Effector memory CD8-positive, alpha-beta T cell (primary cell): ENCODE results near the gene B3GALT5.

Source experiments
- ATAC-seq: fragments of 150-1000 bp; cut with Tn5 transposase; replicated peaks from 2 replicates; pipeline ENCODE4 v1.10.0; 2021; ENCODE audit warnings: mild to moderate bottlenecking, moderate library complexity
- DNase-seq, 3 experiments: peaks; one replicate each; pipeline ENCODE4 v3.0.0; 2021
- H3K27ac Mint-ChIP-seq, 2 donors: one replicate each; pipeline ENCODE4 v1.8.0; 2022; ENCODE audit warnings: mild to moderate bottlenecking in 2 of 2, mixed read lengths in 2 of 2, moderate library complexity in 2 of 2
- H3K27me3 Mint-ChIP-seq, 2 donors: one replicate each; pipeline ENCODE4 v1.8.0; 2022; ENCODE audit warnings: mixed read lengths in 2 of 2
- H3K36me3 Mint-ChIP-seq: one replicate; pipeline ENCODE4 v1.8.0; 2022; ENCODE audit warnings: mild to moderate bottlenecking, moderate library complexity, mixed read lengths; ENCODE audit not compliant: insufficient read depth
- H3K4me1 Mint-ChIP-seq, 2 donors: one replicate each; pipeline ENCODE4 v1.8.0; 2022; ENCODE audit warnings: low read depth in 2 of 2, mixed read lengths in 2 of 2
- H3K4me3 Mint-ChIP-seq, 2 donors: one replicate each; pipeline ENCODE4 v1.8.0; 2022; ENCODE audit warnings: mild to moderate bottlenecking in 2 of 2, mixed read lengths in 2 of 2, moderate library complexity in 2 of 2
- H3K9me3 Mint-ChIP-seq, 2 donors: one replicate each; pipeline ENCODE4 v1.8.0; 2022; ENCODE audit warnings: mixed read lengths in 2 of 2

B3GALT5 gene

DNA sequence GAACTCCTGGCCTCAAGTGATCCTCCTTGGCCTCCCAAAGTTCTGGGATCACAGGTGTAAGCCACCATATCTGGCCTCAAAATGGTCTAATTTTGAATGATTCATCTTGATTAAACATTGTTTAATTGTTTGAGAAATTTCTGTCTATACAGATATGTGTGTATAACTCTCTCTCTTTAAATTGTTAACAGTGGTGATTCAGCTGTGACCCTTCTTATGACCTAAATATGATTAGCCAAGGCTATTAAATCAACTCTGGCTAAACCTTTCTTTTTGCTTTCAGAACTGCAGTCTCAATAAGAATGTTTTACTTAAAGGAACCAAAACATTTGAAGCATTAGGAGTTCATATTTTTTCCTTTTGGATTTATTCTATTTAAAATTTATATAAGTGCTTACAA, 19.2 kb upstream of the B3GALT5 start:
- Mint-ChIP-seq H3K27me3 (peaks cover 6% of the 10 kb centered on the region in 2 donors), H3K36me3 (no peaks in the 10 kb centered on the region), H3K27ac (no peak overlapping the region), H3K4me1 (no peaks in the 10 kb centered on the region), H3K4me3 (no peak overlapping the region), H3K9me3 (peaks cover 0 to 5% of the 10 kb centered on the region in 2 donors)
- DNase-seq, result no peak
- no peak for ATAC-seq

DNA sequence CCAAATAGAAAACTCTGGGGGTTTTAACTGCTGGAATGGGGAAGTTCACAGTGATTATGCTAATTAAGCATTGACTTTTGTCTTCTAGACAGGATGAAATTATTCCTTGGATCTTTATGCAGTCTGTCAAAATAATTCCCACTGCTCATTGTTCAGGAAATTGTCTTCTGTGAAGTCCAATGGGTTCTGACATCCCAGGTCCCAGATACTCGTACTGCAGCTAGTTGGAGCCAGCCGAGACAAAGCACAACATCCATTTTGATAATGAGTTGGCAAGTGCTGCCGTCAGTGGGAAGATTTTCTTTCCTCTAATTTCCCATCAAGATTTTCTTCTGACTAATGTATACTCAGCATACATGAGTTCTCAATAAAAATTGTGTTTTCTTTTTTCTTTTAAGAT, 17.3 kb upstream of the B3GALT5 start:
- ATAC-seq, result no peak

DNA sequence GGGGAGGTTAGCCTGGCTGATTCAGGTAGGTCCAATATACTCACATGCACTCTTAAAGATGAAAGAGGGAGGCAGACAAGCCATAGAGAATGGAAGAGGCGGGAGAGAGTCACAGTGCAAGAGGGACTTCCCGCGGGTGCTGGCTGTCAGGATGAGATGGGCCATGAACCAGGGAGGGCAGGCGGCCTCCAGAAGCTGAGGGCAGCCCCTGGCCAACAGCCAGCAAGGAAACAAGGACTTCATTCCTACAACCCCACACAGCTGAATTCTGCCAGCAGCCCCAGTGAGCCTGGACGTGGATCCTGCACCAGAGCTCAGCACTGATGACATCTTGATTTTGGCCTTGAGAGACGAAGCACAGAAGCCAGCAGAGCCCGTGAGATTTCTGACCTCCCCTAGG, 15.1 kb upstream of the B3GALT5 start:
- ATAC-seq (no peak), DNase-seq (no peak)
- Mint-ChIP-seq H3K4me1 (no peaks in the 10 kb centered on the region), H3K27me3 (peaks cover 0 to 22% of the 10 kb centered on the region in 2 donors), H3K36me3 (no peaks in the 10 kb centered on the region), H3K4me3 (no peak overlapping the region), H3K27ac (no peak overlapping the region), H3K9me3 (no peaks in the 10 kb centered on the region)

More for the DNA sequence above, 17.3 kb upstream of the B3GALT5 start:
- no peaks in the 10 kb centered on the region for H3K9me3 Mint-ChIP-seq
- peaks cover 0 to 10% of the 10 kb centered on the region in 2 donors for H3K27me3 Mint-ChIP-seq
- no peak for DNase-seq
- no peaks in the 10 kb centered on the region for H3K4me1 Mint-ChIP-seq
- H3K4me3 Mint-ChIP-seq, result no peak overlapping the region
- no peak overlapping the region for H3K27ac Mint-ChIP-seq
- no peaks in the 10 kb centered on the region for H3K36me3 Mint-ChIP-seq

DNA sequence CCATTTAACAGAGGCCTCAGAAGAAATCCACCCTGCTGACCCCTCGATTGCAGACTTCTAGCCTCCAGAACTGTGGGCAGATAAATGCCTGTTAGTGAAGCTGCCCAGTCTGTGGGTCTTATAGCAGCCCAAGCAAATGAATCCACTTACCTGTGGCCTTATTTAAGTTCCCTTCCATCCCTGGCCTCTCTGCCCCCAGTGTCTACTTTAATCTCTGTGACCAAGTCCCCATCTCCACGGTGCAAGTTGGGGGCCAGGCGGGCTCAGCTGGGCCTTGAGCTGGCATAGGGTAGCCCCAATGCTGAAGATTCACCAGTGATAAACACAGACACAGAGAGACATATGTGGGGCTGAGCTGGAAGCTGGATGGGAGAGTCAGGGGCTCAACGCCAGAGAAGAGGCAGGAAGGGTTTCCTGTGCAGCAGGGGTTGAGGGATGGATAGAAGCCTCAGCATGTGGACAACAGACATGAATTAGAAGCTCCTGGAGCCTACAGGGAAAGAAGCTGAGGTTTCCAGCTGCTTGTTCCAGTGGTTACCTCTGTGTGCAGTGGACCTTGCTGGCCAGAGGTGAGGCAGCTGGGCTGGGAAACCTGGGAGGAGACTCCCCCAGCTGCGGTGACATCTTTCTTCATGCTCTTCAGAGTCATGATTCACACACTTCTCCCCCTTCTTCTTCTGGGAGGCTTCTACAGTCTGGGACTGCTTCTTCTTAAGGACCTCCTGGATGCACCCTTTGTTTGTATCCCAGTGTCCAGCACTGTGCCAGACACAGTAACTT, 13.4 kb upstream of the B3GALT5 start:
- Mint-ChIP-seq H3K36me3 (no peaks in the 10 kb centered on the region), H3K4me1 (no peaks in the 10 kb centered on the region), H3K9me3 (no peaks in the 10 kb centered on the region), H3K27me3 (peaks cover 0 to 22% of the 10 kb centered on the region in 2 donors), H3K27ac (no peak overlapping the region), H3K4me3 (no peak overlapping the region)
- ATAC-seq, result no peak
- DNase-seq, result no peak

DNA sequence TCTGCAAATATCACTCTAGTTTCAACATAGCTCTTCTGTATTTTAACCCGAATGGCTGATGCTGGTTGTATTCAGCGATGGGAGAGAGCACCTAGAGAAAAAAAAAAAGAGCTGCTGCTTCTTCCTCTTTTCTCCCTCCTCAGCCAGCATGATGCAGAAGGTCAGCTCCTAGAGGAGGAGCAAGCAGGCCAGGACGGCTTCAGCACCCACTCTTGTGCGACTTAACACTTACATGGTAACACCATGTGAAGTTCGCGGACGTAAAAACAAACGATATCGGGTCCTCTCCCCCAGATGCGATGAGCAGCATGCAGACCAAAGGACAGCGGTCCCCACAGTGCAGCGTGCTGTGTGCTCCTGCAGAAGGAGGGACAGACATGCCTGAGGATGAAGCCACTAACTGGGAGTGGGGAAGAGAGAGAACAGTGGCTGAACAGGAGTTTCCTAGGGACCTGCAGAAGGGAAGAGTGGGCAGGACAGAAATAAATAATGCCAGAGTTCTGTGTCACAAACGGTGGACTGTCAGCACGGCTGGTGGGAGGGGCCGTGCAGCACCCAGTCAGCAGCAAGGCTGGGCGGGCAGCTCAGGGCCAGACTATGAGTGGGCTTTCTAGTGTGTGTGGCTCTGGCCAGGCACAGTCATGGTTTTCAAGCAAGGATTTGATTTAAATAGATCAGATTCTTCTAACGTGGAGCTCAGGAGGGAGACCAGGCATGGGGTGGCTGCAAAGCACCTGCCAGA, 11.4 kb upstream of the B3GALT5 start:
- H3K4me3 Mint-ChIP-seq, result no peak overlapping the region
- no peak overlapping the region for H3K27ac Mint-ChIP-seq
- DNase-seq (no peak), ATAC-seq (no peak)
- no peaks in the 10 kb centered on the region for H3K36me3 Mint-ChIP-seq
- peaks cover 0 to 22% of the 10 kb centered on the region in 2 donors for H3K27me3 Mint-ChIP-seq
- no peaks in the 10 kb centered on the region for H3K9me3 Mint-ChIP-seq
- no peaks in the 10 kb centered on the region for H3K4me1 Mint-ChIP-seq

DNA sequence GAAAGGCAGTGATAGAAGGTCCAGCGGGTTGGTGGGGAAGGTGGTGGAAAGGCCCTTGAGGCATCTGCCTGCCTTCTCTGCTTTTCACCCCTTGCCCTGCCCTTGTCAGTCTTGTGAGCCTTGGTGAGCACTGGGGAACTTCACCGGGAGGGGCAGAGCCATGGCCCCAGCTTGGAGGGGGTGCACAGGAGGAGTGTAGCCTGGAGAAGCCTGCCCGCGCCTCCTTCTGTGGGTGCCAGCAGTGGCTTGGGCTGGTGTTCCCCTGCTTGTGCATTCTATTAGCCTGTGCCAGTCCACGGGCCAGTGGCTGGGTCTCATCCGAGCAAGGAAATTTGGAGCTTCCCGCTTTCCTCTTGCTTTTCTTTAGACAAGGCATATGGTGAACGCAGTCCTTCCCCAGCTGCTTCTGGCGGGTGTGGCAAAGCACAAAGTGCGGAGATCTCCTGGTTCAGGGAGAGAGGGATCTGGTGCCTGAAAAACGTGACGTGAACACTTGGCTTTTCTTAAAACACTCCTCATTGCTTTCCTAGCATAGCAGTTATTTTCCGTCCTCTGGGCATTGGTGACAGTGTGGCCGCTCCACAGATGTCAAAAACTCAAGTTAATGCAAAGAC, 10.6 kb upstream of the B3GALT5 start:
- H3K4me1 Mint-ChIP-seq, result no peaks in the 10 kb centered on the region
- no peak overlapping the region for H3K27ac Mint-ChIP-seq
- H3K27me3 Mint-ChIP-seq, result peaks cover 0 to 22% of the 10 kb centered on the region in 2 donors
- ATAC-seq, result no peak
- DNase-seq, result no peak
- H3K36me3 Mint-ChIP-seq, result no peaks in the 10 kb centered on the region
- H3K4me3 Mint-ChIP-seq, result no peak overlapping the region
- no peaks in the 10 kb centered on the region for H3K9me3 Mint-ChIP-seq

DNA sequence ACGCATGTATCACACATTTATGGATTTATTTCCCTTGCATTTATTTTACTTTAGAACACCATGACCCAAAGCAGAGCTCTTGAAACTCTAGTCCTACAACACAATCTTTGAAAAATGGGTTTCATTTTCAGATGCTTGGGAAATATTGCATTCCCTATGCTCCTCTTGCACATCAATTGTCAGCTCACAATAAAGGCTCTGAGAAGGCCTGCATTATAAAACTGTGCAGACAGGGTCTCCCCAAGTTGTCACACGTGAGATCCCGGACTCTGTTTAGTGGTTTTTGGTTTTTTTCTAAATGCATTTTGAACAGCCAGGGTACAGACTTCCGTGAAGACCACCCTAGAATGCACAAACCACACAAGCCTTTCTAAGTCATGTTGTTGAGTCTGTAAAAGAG, 9.9 kb upstream of the B3GALT5 start:
- Mint-ChIP-seq H3K36me3 (no peaks in the 10 kb centered on the region), H3K27me3 (peaks cover 0 to 22% of the 10 kb centered on the region in 2 donors), H3K4me3 (no peak overlapping the region), H3K27ac (no peak overlapping the region), H3K9me3 (no peaks in the 10 kb centered on the region), H3K4me1 (no peaks in the 10 kb centered on the region)
- ATAC-seq (no peak), DNase-seq (no peak)

DNA sequence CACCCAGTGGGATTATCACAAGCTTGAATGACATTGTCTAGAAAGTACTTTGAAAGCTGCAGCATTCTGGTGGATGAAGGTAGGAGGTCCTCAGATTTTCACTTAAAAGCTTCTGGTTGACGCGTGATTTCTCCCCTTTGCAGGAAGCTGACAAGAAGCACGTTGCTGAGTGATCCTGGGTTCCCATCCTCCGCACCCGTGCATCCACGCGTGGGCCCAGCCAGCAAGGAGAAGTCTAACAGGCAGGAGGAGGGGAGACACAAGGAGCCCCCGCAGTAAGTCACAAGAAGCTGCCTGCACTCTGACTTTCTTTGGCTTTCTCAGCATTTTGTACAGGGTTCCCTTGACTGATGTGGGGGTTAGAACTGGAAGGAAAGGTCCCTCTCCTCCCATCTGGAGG, 7.8 kb upstream of the B3GALT5 start:
- no peak overlapping the region for H3K4me3 Mint-ChIP-seq
- ATAC-seq (no peak), DNase-seq (no peak)
- no peaks in the 10 kb centered on the region for H3K9me3 Mint-ChIP-seq
- peaks cover 0 to 24% of the 10 kb centered on the region in 2 donors for H3K27me3 Mint-ChIP-seq
- H3K4me1 Mint-ChIP-seq, result no peaks in the 10 kb centered on the region
- no peaks in the 10 kb centered on the region for H3K36me3 Mint-ChIP-seq
- H3K27ac Mint-ChIP-seq, result no peak overlapping the region

DNA sequence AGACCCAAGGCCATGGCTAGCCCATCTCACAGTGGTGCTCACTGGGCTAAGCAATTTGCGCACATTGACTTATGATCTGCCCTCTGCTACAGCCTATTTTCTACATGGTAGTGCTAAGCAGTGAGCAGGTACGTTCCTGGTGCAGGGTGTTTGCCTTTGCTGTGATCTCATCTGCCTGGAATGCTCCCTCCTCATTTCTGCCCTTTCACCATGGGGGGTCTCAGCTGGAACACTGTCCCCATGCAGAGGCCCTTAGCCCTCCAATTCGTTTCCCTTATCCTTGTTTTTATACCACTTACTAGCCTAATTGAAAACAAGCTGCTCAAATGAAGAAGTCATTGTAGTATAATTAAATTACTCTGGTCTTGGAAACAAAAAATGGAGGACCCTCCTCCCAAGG, 2.0 kb upstream of the B3GALT5 start:
- ATAC-seq (no peak), DNase-seq (no peak)
- Mint-ChIP-seq H3K4me3 (no peak overlapping the region), H3K27ac (no peak overlapping the region), H3K9me3 (peaks cover 0 to 2% of the 10 kb centered on the region in 2 donors), H3K27me3 (peaks cover 23 to 66% of the 10 kb centered on the region in 2 donors), H3K4me1 (peaks cover 0 to 3% of the 10 kb centered on the region in 2 donors), H3K36me3 (no peaks in the 10 kb centered on the region)

DNA sequence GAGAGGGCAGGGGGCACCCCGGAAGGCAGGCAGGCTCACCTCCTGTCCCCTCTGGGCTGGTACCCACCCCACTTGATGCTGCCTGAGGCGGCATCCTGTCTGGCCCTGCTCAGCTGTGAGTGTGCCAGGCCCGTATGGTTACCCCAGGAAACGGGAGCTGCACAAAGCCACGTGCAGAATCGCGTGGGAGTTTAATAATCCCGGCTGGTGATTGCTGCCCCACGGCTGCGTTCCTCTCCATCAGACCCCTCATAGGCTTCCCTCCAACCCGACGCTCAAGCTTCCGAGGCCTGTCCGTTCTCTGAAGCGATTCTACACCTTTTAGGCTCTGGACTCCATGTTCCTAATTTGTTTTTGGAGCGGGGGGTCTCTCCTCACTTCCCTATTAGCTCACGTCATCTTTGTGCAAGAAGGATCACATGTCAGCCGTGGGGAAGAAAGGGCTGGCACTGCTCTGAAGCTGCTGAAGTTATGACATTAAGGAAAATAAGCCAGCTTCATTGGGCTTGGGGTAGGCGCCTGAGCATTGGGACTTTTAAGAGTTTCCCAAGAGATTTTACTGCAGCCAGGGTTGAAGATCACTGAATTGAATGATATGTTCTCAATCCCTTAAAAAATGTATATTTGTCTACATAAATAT, 1.1 kb upstream of the B3GALT5 start:
- DNase-seq (no peak), ATAC-seq (no peak)
- Mint-ChIP-seq H3K27ac (no peak overlapping the region), H3K27me3 (peaks cover 29 to 66% of the 10 kb centered on the region in 2 donors), H3K4me1 (peaks cover 0 to 3% of the 10 kb centered on the region in 2 donors), H3K4me3 (no peak overlapping the region), H3K36me3 (no peaks in the 10 kb centered on the region), H3K9me3 (peaks cover 0 to 2% of the 10 kb centered on the region in 2 donors)

DNA sequence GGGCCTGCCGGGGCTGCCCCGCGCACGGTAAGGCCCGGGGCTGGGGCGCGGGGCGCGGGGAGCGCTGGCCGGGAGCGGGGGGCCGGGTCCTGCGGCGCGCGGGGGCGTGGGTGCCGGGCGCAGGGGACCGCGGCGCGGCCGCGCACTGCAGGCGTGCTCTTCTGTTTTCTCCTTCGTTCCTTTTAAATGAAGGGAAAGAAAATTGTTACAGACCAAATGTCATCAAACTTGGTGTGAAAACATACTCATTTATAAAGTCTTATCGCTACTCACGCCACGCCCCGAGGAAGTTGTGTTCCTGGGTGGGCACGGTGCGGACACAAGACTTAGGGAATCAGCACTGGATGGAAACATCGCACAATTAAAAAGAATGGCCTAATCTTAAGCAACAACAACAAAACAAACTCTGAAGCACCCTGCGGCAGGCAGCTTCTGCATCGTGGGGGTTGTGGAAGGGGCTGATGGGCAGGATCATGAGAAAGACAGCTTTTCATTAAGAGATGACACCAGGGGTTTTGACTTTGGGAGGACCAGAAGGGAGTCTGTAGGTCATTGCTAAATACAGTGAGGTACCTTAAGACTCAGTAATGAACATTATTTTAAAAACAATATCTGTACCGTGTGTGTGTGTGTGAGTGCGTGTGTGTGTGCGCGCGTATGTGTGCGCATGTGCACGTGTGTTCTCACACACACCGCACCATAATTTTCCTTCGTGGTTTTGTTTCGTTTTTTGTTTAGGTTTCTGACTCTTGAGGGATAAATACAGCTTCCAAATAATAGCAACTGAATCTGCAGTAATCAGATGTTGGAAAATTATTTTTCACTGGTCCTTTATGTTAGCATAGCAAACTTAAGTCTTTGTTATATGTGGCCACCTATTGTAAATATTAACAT, 548 bp downstream of the B3GALT5 start:
- H3K27ac Mint-ChIP-seq, result no peak overlapping the region
- no peak for DNase-seq
- H3K4me1 Mint-ChIP-seq, result peaks cover 0 to 3% of the 10 kb centered on the region in 2 donors
- H3K4me3 Mint-ChIP-seq, result no peak overlapping the region
- peaks cover 29 to 66% of the 10 kb centered on the region in 2 donors for H3K27me3 Mint-ChIP-seq
- peaks cover 0 to 2% of the 10 kb centered on the region in 2 donors for H3K9me3 Mint-ChIP-seq
- H3K36me3 Mint-ChIP-seq, result no peaks in the 10 kb centered on the region
- ATAC-seq, result no peak

DNA sequence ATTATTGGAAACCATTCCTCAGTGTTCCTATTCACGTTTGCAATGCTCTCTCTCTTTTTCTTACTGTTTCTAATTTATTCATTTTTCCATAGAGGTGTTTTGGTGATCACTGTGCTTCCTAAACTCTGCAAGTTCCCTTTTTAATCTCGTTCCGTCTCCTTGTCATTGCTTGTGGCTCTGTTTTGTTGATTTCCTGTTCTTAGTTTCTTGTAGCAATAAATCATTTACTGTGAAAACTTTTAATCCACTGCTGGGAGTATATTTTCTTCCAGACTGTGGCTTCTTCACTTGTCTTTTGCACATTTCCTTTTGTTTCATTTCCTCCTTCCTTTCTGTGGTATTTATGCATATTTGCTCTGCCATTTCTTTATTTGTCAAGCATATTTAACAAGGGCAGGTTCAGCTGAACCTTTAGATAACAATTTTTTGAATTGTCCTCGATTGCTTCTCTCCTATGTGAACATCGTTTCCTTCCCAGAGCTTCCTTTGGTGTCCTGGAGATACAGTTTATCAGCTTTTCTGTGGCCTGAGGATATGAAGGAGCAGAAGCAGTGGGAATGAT, 3.6 kb downstream of the B3GALT5 start:
- no peaks in the 10 kb centered on the region for H3K36me3 Mint-ChIP-seq
- no peak overlapping the region for H3K4me3 Mint-ChIP-seq
- H3K9me3 Mint-ChIP-seq, result peaks cover 0 to 5% of the 10 kb centered on the region in 2 donors
- no peak overlapping the region for H3K27ac Mint-ChIP-seq
- ATAC-seq, result no peak
- peaks cover 0 to 3% of the 10 kb centered on the region in 2 donors for H3K4me1 Mint-ChIP-seq
- H3K27me3 Mint-ChIP-seq, result peaks cover 34 to 41% of the 10 kb centered on the region in 2 donors
- DNase-seq, result no peak
